Measurements from ENCODE around the gene HSDL2. TPM values are rescaled to one million over a fixed set of nuclear protein-coding genes. Genes with fewer than 3 reads are reported as not detected.
"Not testable (repeated sequence)": the region's sequence is repeated elsewhere in the genome, so short reads cannot be mapped to it uniquely, and the experiment has no call there.

HSDL2 gene
- total RNA-seq, 1 experiment from 2014 or later: 45.8 TPM

DNA sequence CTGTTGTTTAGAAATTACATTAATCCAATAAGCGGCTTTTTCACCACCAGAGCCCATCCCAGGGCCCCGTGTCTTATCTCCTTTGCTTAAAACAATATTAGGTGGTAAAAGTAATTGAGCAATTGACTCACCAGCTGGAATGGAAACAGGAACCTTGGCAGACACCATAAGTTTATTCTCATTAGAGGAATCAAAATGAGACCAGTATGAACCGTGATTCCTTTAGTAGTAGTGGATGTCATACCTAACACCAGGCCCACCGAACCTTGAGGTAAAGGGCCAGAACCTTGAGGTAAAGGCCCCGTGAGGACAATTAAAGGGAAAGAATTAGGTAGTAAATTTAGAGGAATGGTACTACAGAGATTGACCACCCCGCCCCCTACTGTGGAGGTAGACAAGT lies 16.5 kb downstream of the HSDL2 start:
- DNase-seq (ENCODE audit: low read depth): no peak

DNA sequence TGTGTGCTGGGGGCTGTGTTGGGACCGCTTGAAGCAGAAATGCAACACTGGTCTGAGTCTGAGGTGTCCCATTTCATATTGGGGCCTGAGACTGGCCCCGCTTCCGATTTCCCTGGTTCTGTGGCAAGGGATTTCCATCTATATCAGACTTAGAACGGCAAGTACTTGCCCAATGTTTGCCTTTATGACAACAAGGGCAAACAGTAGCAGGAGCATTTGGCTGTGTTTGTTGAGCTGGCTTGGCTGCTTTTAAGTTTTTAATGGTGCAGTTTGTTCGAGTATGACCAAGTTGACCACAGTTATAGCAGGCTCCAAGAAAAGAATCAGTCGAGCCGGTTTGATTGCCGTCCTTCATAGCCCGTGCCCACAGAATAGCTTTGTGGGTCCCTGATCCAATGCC lies 17.0 kb downstream of the HSDL2 start:
- no peak for DNase-seq (ENCODE audit: low read depth)

DNA sequence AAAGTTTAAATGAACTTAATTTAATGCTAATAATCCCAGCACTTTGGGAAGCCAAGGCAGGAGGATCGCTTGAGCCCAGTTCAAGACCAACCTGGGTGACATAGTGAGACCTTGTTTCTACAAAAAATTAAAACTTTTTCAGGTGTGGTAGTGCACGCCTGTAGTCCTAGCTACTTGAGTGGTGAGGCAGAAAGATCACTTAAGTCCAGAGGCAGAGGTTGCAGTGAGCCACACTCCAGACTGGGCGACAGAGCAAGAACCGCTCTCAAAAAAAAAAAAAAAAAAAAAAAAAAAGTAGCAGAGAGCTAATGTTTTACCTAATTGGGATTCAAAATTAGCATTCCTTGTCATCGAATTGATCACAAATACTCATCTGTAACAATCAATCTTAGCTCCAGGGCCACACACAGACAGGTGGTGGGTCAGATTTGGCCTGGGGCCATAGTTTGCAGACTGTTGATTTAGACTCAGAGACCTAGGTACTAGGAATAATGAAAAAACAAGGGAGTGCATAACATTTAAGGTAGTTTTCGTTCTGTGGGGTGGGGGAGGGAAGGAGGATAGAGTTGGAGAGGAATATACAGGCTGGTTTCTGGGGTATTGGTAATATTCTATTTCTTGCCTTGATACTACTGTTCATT lies 21.4 kb downstream of the HSDL2 start:
- DNase-seq (ENCODE audit: low read depth): no peak

DNA sequence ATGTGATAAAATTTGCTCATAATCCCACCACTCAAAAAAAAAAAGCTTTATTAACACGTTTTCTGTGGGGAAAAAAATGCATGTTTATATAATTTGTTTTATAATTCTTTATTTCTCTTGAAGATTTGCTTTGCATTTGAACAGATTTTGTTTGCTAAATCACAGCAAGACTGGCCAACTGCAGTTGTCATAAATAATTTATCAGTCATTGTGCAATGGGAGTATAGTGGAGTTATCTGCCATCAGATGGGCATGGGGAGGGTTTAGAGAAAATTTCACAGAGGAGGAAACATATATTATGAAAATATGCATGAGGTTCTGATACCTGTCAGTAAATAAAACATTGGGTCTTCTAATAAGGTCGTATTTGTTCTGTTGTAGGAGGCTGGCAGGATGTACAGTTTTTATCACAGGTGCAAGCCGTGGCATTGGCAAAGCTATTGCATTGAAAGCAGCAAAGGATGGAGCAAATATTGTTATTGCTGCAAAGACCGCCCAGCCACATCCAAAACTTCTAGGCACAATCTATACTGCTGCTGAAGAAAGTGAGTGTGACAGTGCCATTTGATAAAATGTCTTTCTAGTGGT lies 23.8 kb downstream of the HSDL2 start:
- DNase-seq (ENCODE audit: low read depth): no peak

DNA sequence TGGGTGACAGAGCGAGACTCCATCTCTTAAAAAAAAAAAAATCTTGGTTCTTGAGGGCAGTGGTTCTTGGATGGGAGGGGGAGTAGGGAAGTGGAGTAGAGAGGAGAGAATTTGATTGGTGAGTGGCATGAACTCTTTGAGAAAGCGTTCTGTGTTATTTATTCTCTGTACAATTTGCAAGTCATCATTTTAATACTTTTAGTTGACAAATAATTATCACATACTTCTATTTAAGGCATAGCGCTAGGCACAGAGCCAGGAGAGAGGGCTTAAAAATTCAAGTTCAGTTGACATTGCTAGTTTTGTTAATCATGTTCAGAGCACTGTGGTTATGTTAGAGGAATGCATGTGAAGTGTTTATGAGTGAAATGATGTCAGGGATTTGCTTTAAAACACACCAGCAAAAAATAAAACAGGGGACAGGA lies 24.6 kb downstream of the HSDL2 start:
- DNase-seq (ENCODE audit: low read depth): no peak

DNA sequence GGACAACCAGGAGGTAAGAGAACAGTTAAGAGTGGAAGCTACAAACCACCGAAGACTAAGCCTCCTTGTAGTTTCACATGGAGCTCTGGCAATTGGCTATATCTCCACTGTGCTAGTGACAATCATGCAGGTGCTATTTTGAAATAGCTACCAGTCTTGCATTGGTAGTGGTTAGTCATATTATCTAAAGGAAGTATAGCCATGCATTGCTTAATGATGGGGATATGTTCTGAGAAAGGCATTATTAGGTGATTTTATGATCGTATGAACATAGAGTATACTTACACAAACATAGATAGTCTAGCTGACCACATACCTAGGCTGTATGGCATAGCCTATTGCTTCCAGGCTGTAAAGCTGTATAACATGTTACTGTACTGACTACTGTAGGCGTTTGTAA lies 28.4 kb downstream of the HSDL2 start:
- no peak for DNase-seq (ENCODE audit: low read depth)

DNA sequence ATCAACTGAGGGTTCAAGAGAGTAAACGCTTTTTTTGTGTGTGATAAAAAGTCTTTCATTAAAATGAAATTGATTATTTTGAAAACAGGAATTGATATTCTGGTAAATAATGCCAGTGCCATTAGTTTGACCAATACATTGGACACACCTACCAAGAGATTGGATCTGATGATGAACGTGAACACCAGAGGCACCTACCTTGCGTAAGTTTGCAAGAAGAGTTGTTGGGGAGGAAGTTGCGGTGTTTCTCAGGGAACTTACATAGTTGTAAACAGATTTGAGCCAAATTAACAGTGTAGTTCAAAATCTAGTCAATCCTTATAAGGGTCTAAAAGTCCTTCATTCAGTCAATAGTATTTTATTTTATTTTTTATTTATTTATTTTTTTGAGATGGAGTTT lies 28.9 kb downstream of the HSDL2 start:
- no peak for DNase-seq (ENCODE audit: low read depth)

DNA sequence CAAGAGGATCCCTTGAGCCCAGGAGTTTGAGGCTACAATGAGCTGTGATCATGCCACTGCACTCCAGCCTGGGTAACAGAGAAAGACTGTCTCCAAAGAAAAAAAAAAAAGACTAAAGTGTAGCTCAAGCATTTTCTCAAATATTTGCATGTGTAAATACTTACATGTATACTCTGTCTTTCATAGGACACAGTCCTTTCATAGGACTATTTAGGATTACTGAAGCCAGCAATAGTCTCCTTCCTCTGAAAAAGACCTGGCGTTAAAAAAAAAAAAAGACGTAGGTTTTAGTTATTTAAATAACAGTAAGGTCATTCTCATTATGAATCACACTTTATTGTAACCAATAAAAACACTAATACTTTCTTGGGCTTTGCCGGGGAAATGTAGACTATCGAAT lies 29.9 kb downstream of the HSDL2 start:
- no peak for DNase-seq (ENCODE audit: low read depth)

DNA sequence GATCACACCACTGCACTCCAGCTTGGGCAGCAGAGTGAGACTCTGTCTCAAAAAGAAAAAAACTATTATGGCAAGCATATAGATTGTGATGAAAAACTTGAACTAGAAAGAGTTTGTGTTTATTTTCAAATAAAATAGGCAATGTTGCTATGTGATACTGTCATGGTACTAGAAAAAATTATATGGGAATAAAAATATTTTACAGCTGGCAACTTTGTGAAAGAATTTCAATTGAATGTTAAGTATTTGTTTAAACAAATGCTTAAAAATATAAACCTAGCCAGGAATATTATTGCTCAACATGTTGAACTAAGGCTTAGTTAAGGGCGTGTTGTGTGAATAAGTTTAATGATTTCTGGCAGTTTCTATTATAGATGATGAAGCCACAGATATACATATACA lies 31.7 kb downstream of the HSDL2 start:
- no peak for DNase-seq (ENCODE audit: low read depth)

DNA sequence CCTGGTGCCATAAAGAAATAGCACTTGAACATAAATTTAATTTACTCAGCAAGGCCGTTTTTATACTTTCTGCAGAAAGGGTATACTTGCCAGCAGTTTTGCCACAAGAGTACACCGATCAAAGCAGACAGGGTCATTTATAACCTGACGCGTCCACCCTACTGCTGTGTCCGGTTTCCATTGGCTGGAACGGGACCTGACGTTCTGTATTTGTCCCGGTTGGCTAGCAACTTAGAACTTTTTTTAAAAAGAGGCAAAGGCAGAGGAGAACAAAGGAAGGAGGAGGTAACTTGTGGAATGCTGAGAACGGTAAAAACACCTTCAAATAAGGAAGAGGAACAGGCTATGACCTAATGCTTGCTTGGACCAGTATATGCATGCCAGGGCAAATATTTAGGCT lies 33.8 kb downstream of the HSDL2 start:
- DNase-seq (ENCODE audit: low read depth): not testable (repeated sequence)

DNA sequence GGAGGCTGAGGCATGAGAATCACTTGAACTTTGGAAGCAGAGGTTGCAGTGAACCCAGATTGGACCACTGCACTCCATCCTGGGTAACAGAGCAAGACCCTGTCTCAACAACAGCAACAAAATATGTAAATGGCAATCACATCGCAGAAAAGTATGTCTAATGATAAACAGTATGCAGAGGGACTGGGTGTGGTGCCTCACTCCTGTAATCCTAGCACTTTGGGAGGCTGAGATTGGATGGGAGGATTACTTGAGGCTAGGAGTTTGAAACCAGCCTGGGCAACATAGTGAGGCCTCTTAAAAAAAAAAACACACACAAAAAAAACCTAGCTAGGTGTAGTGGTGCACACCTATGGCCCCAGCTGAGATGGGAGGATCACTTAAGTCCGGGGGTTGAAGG lies 40.3 kb downstream of the HSDL2 start:
- no peak for DNase-seq (ENCODE audit: low read depth)

DNA sequence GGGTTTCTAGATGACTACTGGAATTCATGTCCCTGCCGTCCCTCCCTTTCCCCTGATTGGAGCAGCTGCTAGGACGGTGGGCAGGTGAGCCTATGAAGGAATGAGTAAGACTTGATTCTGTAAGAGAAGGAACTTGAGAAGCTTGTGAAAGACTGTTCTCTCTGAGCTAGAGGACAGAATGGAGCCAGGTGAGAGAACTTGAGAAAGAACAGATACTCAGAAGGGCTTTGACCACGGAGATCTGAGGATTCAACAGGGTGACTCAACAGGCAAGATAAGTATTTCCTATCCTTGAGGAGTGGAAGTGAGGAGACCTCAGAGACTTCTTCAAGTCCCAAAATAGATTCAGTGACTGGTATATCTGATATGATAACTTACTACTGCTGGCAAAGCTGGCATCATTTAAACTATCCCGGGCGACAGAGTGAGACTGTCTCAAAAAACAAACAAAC lies 41.9 kb downstream of the HSDL2 start:
- DNase-seq (ENCODE audit: low read depth): peak; percentile 28

DNA sequence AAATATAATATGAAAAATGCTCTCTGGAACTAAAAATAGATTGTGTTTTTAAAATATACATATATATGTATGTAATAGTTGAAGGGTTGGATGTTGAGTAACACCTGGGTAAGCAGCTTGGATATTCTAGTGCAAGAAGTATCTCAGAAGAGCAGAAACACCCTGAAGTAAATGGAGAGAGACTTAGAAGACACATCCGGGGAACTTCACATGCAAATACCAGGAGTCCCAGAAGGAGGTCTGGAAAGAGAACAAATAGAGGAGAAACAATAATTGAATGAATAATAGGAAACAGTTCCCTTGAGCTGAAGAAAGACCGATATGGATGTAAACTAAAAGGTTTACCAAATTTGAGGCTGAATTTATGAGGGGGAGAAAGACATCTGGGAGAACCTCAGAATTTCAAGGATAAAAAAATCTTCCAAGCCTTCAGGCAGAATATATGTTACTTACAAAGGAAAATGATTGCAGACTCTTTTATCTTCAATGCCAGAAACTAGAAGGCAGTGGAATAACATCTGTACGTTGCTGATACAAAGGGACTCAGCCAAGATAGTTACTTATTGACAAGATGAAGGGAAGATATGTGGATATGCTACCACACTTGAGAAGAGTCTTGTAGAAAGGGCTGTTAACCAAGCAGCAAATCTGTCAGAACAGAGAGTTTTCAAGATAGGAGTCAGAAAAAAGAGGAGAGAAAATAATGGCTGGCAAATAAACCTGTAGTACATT lies 42.7 kb downstream of the HSDL2 start:
- no peak for DNase-seq (ENCODE audit: low read depth)

DNA sequence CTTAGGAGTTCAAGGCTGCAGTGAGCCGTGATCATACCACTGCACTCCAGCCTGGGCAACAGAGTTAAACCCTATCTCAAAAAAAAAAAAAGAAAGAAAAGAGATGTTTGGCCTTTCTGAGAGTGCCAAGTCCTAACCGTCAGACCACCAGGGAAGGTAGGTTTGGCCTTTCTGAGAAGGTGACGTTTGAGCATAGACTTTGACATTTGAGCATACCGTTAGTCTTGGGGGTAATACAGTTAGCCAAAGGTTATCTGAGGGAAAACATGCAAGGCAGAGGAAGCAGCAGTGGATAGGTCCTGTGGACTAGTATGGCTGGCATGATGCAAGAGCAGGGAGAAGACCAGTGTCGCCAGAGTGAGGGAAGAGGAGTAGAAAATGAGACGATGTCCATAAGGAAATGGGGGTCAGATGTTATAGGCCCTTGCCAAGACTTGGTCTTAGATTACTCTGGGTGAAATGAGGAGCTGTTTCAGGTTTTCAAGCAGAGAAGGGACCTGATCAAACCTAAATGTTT lies 50.2 kb downstream of the HSDL2 start:
- no peak for DNase-seq (ENCODE audit: low read depth)

DNA sequence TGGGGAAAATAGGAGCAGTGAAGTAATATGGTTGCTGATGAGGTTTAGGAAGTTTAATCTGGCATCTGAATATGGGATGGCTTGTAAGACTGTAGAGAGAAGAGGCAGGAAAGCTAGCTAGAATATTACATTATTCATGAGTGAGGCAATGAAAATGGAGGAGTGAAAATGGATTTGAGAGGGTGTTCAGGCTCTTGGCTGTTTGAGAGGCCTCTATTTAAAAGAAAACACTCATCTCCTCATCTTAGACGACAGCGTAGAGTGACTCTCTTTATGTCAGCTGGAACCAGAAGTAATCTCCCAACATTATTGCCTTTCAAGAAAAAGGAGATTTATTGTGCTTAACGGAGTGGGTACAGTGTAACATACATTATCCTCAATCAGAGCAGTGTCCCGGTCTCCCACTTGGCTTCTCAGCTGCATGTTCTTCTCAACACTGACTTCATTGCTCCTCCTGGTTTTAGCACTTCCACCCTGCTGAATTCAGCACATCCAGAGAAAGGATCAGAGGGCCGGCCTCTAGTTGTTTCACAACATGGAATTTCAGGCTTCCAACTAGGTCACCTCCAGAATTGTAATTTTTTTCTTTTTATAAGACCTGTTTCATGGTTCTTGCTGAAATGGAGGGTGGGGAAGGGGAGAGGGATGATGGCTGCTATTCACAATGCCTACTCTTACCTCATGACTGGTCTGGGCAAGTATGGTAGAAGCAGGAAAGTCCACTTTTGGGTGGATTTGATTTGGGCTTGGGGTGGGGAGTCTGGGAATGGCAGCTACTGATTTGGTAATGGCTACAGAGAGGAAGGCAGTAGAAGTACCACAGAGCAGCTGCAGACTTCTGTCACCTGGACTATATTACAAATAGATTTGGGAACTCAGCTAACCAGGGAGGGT lies 53.8 kb downstream of the HSDL2 start:
- DNase-seq (ENCODE audit: low read depth): no peak

DNA sequence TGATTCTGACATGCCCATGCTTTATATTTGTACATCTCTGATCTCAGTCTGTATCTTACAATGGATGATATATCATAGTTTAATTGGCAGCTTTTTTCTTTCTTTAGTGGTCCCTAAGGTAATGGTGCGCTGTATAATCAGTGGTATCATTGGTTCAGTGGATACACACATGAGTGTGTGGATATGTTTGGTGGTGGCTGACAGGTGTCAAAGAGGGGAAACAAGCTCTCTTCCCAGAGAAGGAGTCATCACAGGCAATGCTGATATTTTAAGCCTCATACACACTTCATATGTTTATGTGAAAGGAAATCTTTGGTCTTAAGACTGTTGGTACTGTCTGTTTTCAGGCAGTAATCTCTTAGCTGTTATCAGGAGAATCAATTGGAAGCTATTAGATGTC lies 54.6 kb downstream of the HSDL2 start:
- no peak for DNase-seq (ENCODE audit: low read depth)

DNA sequence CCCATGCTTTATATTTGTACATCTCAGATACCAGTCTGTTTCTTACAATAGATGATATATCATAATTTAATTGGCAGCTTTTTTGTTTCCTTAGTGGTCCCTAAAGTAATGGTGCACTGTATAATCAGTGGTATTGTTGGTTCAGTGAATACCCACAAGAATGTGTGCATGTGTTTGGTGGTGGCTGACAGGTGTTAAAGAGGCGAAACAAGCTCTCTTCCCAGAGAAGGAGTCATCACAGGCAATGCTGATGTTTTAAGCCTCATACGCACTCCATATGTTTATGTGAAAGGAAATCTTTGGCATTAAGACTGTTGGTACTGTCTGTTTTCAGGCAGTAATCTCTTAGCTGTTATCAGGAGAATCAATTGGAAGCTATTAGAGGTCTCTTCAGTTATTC lies 57.5 kb downstream of the HSDL2 start:
- DNase-seq (ENCODE audit: low read depth): peak; percentile 20

DNA sequence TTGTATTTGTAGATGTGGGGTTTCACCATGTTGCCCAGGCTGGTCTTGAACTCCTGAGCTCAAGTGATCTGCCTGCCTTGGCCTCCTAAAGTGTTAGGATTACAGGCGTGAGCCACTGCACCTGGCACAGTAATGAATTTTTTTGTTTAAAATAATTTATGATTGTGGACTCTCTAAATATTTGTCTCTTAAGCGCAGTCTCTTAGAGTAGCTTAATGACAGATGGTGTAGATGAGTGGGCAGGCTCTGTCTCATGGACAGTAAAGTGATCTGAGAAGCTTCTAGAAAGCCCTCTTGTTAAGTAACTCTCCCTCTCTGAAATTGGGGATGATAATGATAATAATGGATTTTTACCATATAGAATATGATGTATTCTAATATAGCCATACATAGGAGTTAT lies 59.3 kb downstream of the HSDL2 start:
- no peak for DNase-seq (ENCODE audit: low read depth)

DNA sequence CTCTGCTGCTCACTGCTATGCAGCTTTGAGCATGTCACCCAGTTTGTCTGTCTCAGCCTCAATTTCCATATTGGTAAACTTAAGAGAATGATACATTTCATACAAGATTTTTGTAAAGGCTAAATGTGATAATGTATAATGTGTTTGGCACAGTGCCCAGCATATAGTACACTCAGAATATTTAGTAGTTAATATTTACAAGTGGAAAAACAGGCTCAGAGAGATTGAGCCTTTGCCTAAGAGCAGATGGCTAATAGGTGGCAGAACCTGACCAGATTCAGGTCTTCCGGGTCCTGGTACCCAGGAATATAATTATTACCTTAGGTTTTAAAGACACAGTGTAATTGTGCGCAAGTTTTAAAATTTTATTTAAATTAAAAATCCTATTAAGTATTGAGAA lies 59.9 kb downstream of the HSDL2 start:
- DNase-seq (ENCODE audit: low read depth): no peak

DNA sequence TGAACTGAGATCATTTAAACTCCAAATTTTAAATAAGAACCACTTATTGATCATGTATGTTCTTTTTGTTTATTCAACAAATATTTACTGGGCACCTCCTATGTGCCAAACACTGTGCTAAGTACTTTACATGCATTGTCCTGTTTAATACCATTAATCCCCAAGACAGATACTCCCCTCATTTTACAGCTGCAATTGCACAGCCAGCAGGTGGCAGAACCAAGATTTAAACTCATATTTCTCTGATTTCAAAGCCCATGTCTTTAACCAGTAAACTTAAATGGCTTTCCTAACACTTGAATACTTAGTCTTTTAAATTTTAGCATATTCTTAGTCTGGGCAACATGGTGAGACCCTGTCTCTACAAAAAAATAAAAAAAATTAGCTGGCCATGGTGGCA lies 63.3 kb downstream of the HSDL2 start:
- DNase-seq (ENCODE audit: low read depth): peak; percentile 3

DNA sequence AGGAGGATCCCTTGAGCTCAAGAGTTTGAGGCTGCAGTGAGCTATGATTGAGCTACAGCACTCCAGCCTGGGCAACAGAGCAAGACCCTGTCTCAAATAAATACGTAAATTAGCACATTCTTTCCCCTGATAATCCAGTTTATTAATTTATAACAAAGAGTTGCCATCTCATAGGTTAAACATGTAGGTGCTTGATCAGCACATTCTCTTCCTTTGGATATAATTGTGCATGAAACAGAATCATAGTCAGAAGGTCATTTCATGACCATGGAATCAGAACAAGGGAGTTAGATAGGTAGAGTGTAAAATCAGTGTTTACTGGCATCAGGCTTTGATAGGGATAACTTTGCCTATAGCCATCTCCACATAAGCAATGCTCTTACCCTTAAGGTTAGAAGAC lies 63.7 kb downstream of the HSDL2 start:
- DNase-seq (ENCODE audit: low read depth): no peak

DNA sequence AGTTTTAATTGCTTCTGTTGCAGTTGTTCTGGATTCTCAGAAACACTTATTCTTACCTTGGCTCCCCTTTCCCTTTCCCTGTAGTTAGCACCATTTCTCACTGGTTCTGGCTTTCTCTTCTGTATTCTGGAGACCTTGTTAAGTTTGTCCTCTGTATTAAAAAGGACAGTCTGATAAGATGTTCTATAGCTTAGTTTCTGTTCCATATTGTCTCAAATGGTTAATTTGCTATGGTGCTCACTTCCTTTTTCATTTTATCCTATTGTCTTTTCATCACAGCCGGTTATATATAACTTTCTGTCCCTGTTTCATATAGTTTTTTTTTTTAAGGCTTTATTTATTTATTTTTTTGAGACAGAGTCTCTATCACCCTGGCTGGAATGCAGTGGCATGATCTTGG lies 65.3 kb downstream of the HSDL2 start:
- no peak for DNase-seq (ENCODE audit: low read depth)

Data from LHCN-M2 (cell line).